HEK293 (cell line): ENCODE measurements around the gene DPM2.

Experiments
- GLIS2 ChIP-seq: fragments of 450-650 bp; formaldehyde crosslinking; IDR thresholded peaks from 2 replicates; pipeline ENCODE4 v1.5.1; 2016; ENCODE audit warnings: missing biosample characterization, missing genetic modification characterization
- PATZ1 ChIP-seq: fragments of 450-650 bp; formaldehyde crosslinking; IDR thresholded peaks from 2 replicates; pipeline ENCODE4 v1.5.1; 2016; ENCODE audit warnings: missing biosample characterization, missing genetic modification characterization
- PRDM1 ChIP-seq: fragments of 450-650 bp; formaldehyde crosslinking; IDR thresholded peaks from 2 replicates; pipeline ENCODE4; 2016; ENCODE audit warnings: missing biosample characterization, missing genetic modification characterization
- PRDM6 ChIP-seq: fragments of 450-650 bp; formaldehyde crosslinking; IDR thresholded peaks from 2 replicates; pipeline ENCODE4 v1.5.1; 2017; ENCODE audit warnings: missing biosample characterization, missing genetic modification characterization
- SCRT2 ChIP-seq: fragments of 450-650 bp; formaldehyde crosslinking; IDR thresholded peaks from 2 replicates; pipeline ENCODE4 v1.5.1; 2016; ENCODE audit warnings: missing biosample characterization, missing genetic modification characterization
- TRIM28 ChIP-seq: IDR thresholded peaks from 2 replicates; pipeline ENCODE4 v1.6.1; 2011; ENCODE audit warnings: low read length, control low read depth, borderline replicate concordance
- YY1 ChIP-seq: fragments of 450-650 bp; formaldehyde crosslinking; IDR thresholded peaks from 2 replicates; pipeline ENCODE4 v1.5.1; 2018; ENCODE audit warnings: missing biosample characterization, missing genetic modification characterization
- YY2 ChIP-seq: fragments of 450-650 bp; formaldehyde crosslinking; IDR thresholded peaks from 2 replicates; pipeline ENCODE4 v1.5.1; 2016; ENCODE audit warnings: missing biosample characterization, missing genetic modification characterization
- ZBTB17 ChIP-seq: fragments of 450-650 bp; formaldehyde crosslinking; IDR thresholded peaks from 2 replicates; pipeline ENCODE4 v1.5.1; 2016; ENCODE audit warnings: missing biosample characterization, missing genetic modification characterization
- ZBTB21 ChIP-seq: fragments of 450-650 bp; formaldehyde crosslinking; IDR thresholded peaks from 2 replicates; pipeline ENCODE4 v1.5.1; 2017; ENCODE audit warnings: missing biosample characterization, missing genetic modification characterization
- ZBTB26 ChIP-seq: fragments of 450-650 bp; formaldehyde crosslinking; optimal IDR thresholded peaks from 2 replicates; pipeline ENCODE3; 2016; ENCODE audit warnings: missing biosample characterization, mild to moderate bottlenecking, missing genetic modification characterization
- ZBTB8A ChIP-seq: fragments of 450-650 bp; formaldehyde crosslinking; IDR thresholded peaks from 2 replicates; pipeline ENCODE4 v1.5.1; 2016; ENCODE audit warnings: missing biosample characterization, missing genetic modification characterization
- ZNF10 ChIP-seq: fragments of 450-650 bp; formaldehyde crosslinking; IDR thresholded peaks from 2 replicates; pipeline ENCODE4 v1.5.1; 2017; ENCODE audit warnings: missing biosample characterization, missing genetic modification characterization
- ZNF16 ChIP-seq: fragments of 450-650 bp; formaldehyde crosslinking; IDR thresholded peaks from 2 replicates; pipeline ENCODE4 v1.5.1; 2016; ENCODE audit warnings: low read depth, missing biosample characterization, missing genetic modification characterization
- ZNF266 ChIP-seq: fragments of 450-650 bp; formaldehyde crosslinking; IDR thresholded peaks from 2 replicates; pipeline ENCODE4 v1.5.1; 2016; ENCODE audit warnings: missing biosample characterization, missing genetic modification characterization, low read depth
- ZNF37A ChIP-seq: fragments of 450-650 bp; IDR thresholded peaks from 2 replicates; pipeline ENCODE4 v1.5.1; 2018; ENCODE audit warnings: missing biosample characterization, missing genetic modification characterization
- ZNF449 ChIP-seq: fragments of 450-650 bp; formaldehyde crosslinking; IDR thresholded peaks from 2 replicates; pipeline ENCODE4 v1.5.1; 2017; ENCODE audit warnings: missing biosample characterization, mild to moderate bottlenecking, missing genetic modification characterization, moderate library complexity
- ZNF510 ChIP-seq: fragments of 450-650 bp; formaldehyde crosslinking; IDR thresholded peaks from 2 replicates; pipeline ENCODE4 v1.5.1; 2018; ENCODE audit warnings: mild to moderate bottlenecking, missing genetic modification characterization, missing biosample characterization; ENCODE audit not compliant: insufficient replicate concordance
- ZNF548 ChIP-seq: fragments of 450-650 bp; formaldehyde crosslinking; IDR thresholded peaks from 2 replicates; pipeline ENCODE4 v1.5.1; 2016; ENCODE audit warnings: missing biosample characterization, missing genetic modification characterization
- ZNF558 ChIP-seq: fragments of 450-650 bp; formaldehyde crosslinking; IDR thresholded peaks from 2 replicates; pipeline ENCODE4 v1.5.1; 2016; ENCODE audit warnings: missing biosample characterization, missing genetic modification characterization
- ZNF561 ChIP-seq: fragments of 450-650 bp; IDR thresholded peaks from 2 replicates; pipeline ENCODE4 v1.5.1; 2018; ENCODE audit warnings: missing biosample characterization, missing genetic modification characterization, borderline replicate concordance
- ZNF600 ChIP-seq: fragments of 450-650 bp; formaldehyde crosslinking; IDR thresholded peaks from 2 replicates; pipeline ENCODE4 v1.5.1; 2016; ENCODE audit warnings: missing biosample characterization, missing genetic modification characterization
- ZNF629 ChIP-seq: fragments of 450-650 bp; formaldehyde crosslinking; IDR thresholded peaks from 2 replicates; pipeline ENCODE4 v1.5.1; 2017; ENCODE audit warnings: missing biosample characterization, missing genetic modification characterization
- ZNF664 ChIP-seq: fragments of 450-650 bp; formaldehyde crosslinking; IDR thresholded peaks from 2 replicates; pipeline ENCODE4 v1.5.1; 2016; ENCODE audit warnings: missing biosample characterization, missing genetic modification characterization
- ZNF777 ChIP-seq: fragments of 450-650 bp; formaldehyde crosslinking; IDR thresholded peaks from 2 replicates; pipeline ENCODE4 v1.5.1; 2017; ENCODE audit warnings: missing biosample characterization, missing genetic modification characterization, borderline replicate concordance
- ZNF830 ChIP-seq: fragments of 450-650 bp; IDR thresholded peaks from 2 replicates; pipeline ENCODE4 v1.5.0; 2018; ENCODE audit warnings: missing biosample characterization, missing genetic modification characterization, low read depth, mild to moderate bottlenecking, moderate library complexity
- ZNF837 ChIP-seq: fragments of 450-650 bp; formaldehyde crosslinking; IDR thresholded peaks from 2 replicates; pipeline ENCODE4 v1.5.1; 2016; ENCODE audit warnings: missing biosample characterization, missing genetic modification characterization
- ZSCAN30 ChIP-seq: fragments of 450-650 bp; IDR thresholded peaks from 2 replicates; pipeline ENCODE4 v1.5.1; 2018; ENCODE audit warnings: missing biosample characterization, mild to moderate bottlenecking, missing genetic modification characterization, moderate library complexity
- TF ChIP-seq, protein P1 (sequence below): fragments of 450-650 bp; formaldehyde crosslinking; IDR thresholded peaks from 2 replicates; pipeline ENCODE4 v1.5.1; 2016; ENCODE audit warnings: missing biosample characterization, missing genetic modification characterization
- TF ChIP-seq, protein P2 (sequence below): fragments of 450-650 bp; formaldehyde crosslinking; IDR thresholded peaks from 2 replicates; pipeline ENCODE4 v1.5.1; 2016; ENCODE audit warnings: missing biosample characterization, missing genetic modification characterization, low read depth

The DPM2 gene

DNA sequence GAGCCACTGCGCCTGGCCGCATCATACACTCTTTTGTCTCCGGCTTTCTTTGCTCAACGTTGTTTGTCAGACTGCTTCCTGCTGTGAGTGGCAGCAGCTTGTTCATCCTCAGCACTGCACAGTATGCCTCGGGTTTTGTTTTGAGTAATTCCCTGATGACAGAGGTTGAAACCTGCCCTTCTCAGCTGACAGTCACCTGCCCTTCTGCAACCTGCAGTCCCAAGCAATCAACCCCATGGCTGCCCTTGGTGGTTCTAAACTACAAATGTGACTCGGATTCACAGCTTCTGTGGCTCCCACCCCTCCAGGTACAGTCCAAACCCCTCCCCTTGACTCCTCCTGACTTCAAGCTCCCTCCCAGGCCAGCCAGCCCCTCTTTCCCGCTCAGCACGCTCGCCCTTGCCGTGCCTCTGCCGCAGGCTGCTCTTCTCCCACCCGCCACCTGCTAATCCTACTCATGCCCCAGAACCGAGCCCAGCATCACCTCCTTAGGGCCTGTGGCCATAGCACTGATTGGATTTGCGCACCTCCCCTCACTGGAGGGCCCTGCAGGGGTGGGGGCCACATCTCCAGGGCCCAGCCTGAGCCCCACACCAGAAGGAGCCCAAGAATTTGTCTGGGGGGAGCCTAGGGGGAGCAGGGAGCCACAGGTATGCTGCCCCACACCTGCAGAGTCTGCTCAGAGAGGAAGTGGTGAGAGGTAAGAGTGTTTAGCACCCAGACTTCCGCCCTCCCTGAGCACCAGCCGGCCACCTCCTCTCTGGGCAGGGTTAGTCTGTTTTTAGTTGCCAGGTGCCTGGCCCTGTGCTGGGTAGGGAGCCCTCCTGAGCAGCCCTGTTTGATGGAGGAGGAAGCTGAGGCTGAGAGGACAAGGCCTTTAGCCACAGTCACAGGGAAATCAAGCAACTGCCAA is 33.0 kb upstream of the DPM2 start (continued):
- TF ChIP-seq ZBTB17 (tag by site-specific recombination) = peak; percentile 93
- TF ChIP-seq TRIM28 = no peak
- TF ChIP-seq SCRT2 (tag by site-specific recombination) = peak; percentile 81
- TF ChIP-seq YY1 = no peak
- TF ChIP-seq GLIS2 = no peak
- no peak for TF ChIP-seq ZBTB26 (tag by site-specific recombination)
- no peak for TF ChIP-seq ZNF510
- no peak for TF ChIP-seq ZNF777
- no peak for TF ChIP-seq ZBTB8A (tag by site-specific recombination)
- TF ChIP-seq ZNF600 (tag by site-specific recombination) = peak; percentile 84
- no peak for TF ChIP-seq YY2
- 0 out of 2 replicates have a peak, but pooled peaks have one; percentile 22 for TF ChIP-seq ZNF561
- TF ChIP-seq ZNF837 = no peak
- 0 out of 2 replicates have a peak, but pooled peaks have one; percentile 37 for TF ChIP-seq PATZ1 (tag by site-specific recombination)
- TF ChIP-seq ZNF548 = no peak
- no peak for TF ChIP-seq ZNF664
- no peak for TF ChIP-seq ZNF830 (tag by site-specific recombination)
- no peak for TF ChIP-seq PRDM6 (tag by site-specific recombination)
- TF ChIP-seq ZNF629 (tag by site-specific recombination) = peak; percentile 46
- TF ChIP-seq, protein P1, sequence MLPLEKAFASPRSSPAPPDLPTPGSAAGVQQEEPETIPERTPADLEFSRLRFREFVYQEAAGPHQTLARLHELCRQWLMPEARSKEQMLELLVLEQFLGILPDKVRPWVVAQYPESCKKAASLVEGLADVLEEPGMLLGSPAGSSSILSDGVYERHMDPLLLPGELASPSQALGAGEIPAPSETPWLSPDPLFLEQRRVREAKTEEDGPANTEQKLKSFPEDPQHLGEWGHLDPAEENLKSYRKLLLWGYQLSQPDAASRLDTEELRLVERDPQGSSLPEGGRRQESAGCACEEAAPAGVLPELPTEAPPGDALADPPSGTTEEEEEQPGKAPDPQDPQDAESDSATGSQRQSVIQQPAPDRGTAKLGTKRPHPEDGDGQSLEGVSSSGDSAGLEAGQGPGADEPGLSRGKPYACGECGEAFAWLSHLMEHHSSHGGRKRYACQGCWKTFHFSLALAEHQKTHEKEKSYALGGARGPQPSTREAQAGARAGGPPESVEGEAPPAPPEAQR (tag by site-specific recombination) = no peak
- TF ChIP-seq ZNF37A (tag by site-specific recombination) = no peak
- TF ChIP-seq ZNF10 (tag by site-specific recombination) = peak; percentile 72; the same call in 1 of the 2 replicates
- TF ChIP-seq ZNF16 (tag by site-specific recombination) = no peak
- TF ChIP-seq ZNF449 (tag by site-specific recombination) = no peak
- TF ChIP-seq, protein P2, sequence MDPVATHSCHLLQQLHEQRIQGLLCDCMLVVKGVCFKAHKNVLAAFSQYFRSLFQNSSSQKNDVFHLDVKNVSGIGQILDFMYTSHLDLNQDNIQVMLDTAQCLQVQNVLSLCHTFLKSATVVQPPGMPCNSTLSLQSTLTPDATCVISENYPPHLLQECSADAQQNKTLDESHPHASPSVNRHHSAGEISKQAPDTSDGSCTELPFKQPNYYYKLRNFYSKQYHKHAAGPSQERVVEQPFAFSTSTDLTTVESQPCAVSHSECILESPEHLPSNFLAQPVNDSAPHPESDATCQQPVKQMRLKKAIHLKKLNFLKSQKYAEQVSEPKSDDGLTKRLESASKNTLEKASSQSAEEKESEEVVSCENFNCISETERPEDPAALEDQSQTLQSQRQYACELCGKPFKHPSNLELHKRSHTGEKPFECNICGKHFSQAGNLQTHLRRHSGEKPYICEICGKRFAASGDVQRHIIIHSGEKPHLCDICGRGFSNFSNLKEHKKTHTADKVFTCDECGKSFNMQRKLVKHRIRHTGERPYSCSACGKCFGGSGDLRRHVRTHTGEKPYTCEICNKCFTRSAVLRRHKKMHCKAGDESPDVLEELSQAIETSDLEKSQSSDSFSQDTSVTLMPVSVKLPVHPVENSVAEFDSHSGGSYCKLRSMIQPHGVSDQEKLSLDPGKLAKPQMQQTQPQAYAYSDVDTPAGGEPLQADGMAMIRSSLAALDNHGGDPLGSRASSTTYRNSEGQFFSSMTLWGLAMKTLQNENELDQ = no peak
- no peak for TF ChIP-seq ZBTB21 (tag by site-specific recombination)
- TF ChIP-seq ZNF558 (tag by site-specific recombination) = no peak
- no peak for TF ChIP-seq ZNF266 (tag by site-specific recombination)
- TF ChIP-seq PRDM1 (tag by site-specific recombination) = no peak
- no peak for TF ChIP-seq ZSCAN30 (tag by site-specific recombination)
